ENCODE data around the gene SLC25A10.

The SLC25A10 gene

GRCh38 chr17:81711814-81712467 is at the start of gene SLC25A10 (continued):
- TF ChIP-seq ZNF37A (tag by site-specific recombination; IDR thresholded peaks at IDR 0.05) (no peak), MYNN (tag by site-specific recombination; IDR thresholded peaks at IDR 0.05; ENCODE audit: borderline replicate concordance) (no peak), ZNF140 (tag by site-specific recombination; IDR thresholded peaks at IDR 0.05) (no peak), ZNF202 (tag by site-specific recombination; IDR thresholded peaks at IDR 0.05; ENCODE audit: borderline replicate concordance) (no peak), ZNF785 (tag by site-specific recombination; IDR thresholded peaks at IDR 0.05) (no peak), ZNF777 (tag by site-specific recombination; IDR thresholded peaks at IDR 0.05; ENCODE audit: borderline replicate concordance) (no peak), SALL2 (tag by site-specific recombination; IDR thresholded peaks at IDR 0.05; ENCODE audit: borderline replicate concordance) (no peak), ZBTB21 (tag by site-specific recombination; IDR thresholded peaks at IDR 0.05) (no peak), OSR2 (tag by site-specific recombination; IDR thresholded peaks at IDR 0.05) (peak; percentile 78), ZNF48 (tag by site-specific recombination; IDR thresholded peaks at IDR 0.05) (no peak), BCL11B (tag by site-specific recombination; IDR thresholded peaks at IDR 0.05; ENCODE audit: low read depth) (peak; percentile 94; the same call in 1 of the 2 replicates), ZNF701 (tag by site-specific recombination; IDR thresholded peaks at IDR 0.05) (no peak), OVOL3 (tag by site-specific recombination; IDR thresholded peaks at IDR 0.05) (peak; percentile 2; the same call in 1 of the 2 replicates), FEZF1 (tag by site-specific recombination; IDR thresholded peaks at IDR 0.05) (no peak), GLIS2 (tag by site-specific recombination; IDR thresholded peaks at IDR 0.05) (peak; percentile 84), EGR2 (tag by site-specific recombination; IDR thresholded peaks at IDR 0.05; ENCODE audit: low read depth) (peak; percentile 58), RBAK (tag by site-specific recombination; IDR thresholded peaks at IDR 0.05) (no peak), ZSCAN4 (tag by site-specific recombination; IDR thresholded peaks at IDR 0.05) (0 out of 2 replicates have a peak, but pooled peaks have one; percentile 5), ZNF623 (tag by site-specific recombination; IDR thresholded peaks at IDR 0.05) (no peak), ZNF792 (tag by site-specific recombination; IDR thresholded peaks at IDR 0.05) (no peak), KLF17 (tag by site-specific recombination; IDR thresholded peaks at IDR 0.05) (0 out of 2 replicates have a peak, but pooled peaks have one; percentile 38), ZFP41 (tag by site-specific recombination; IDR thresholded peaks at IDR 0.05; ENCODE audit: borderline replicate concordance) (no peak), ZNF549 (tag by site-specific recombination; IDR thresholded peaks at IDR 0.05) (no peak), ZNF239 (tag by site-specific recombination; IDR thresholded peaks at IDR 0.05) (no peak), ZBTB7A (tag by site-specific recombination; IDR thresholded peaks at IDR 0.05; ENCODE audit: low read depth) (0 out of 2 replicates have a peak, but pooled peaks have one; percentile 27), ZNF184 (tag by site-specific recombination; IDR thresholded peaks at IDR 0.05) (0 out of 2 replicates have a peak, but pooled peaks have one; percentile 53), REST (tag by site-specific recombination; IDR thresholded peaks at IDR 0.05) (no peak)
- TF ChIP-seq, protein P1, sequence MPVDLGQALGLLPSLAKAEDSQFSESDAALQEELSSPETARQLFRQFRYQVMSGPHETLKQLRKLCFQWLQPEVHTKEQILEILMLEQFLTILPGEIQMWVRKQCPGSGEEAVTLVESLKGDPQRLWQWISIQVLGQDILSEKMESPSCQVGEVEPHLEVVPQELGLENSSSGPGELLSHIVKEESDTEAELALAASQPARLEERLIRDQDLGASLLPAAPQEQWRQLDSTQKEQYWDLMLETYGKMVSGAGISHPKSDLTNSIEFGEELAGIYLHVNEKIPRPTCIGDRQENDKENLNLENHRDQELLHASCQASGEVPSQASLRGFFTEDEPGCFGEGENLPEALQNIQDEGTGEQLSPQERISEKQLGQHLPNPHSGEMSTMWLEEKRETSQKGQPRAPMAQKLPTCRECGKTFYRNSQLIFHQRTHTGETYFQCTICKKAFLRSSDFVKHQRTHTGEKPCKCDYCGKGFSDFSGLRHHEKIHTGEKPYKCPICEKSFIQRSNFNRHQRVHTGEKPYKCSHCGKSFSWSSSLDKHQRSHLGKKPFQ (tag by site-specific recombination; IDR thresholded peaks at IDR 0.05): no peak
- TF ChIP-seq, protein P2, sequence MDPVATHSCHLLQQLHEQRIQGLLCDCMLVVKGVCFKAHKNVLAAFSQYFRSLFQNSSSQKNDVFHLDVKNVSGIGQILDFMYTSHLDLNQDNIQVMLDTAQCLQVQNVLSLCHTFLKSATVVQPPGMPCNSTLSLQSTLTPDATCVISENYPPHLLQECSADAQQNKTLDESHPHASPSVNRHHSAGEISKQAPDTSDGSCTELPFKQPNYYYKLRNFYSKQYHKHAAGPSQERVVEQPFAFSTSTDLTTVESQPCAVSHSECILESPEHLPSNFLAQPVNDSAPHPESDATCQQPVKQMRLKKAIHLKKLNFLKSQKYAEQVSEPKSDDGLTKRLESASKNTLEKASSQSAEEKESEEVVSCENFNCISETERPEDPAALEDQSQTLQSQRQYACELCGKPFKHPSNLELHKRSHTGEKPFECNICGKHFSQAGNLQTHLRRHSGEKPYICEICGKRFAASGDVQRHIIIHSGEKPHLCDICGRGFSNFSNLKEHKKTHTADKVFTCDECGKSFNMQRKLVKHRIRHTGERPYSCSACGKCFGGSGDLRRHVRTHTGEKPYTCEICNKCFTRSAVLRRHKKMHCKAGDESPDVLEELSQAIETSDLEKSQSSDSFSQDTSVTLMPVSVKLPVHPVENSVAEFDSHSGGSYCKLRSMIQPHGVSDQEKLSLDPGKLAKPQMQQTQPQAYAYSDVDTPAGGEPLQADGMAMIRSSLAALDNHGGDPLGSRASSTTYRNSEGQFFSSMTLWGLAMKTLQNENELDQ (tag by site-specific recombination; IDR thresholded peaks at IDR 0.05; ENCODE audit: low read depth): no peak
